HG03135 (cell line): ENCODE data around the gene DDR2.

ENCODE experiments used
- ATAC-seq: cut with Tn5 transposase; IDR thresholded peaks from one replicate; pipeline ENCODE4 v1.9.1; 2021; ENCODE audit warnings: mild to moderate bottlenecking, moderate library complexity; ENCODE audit not compliant: unreplicated experiment

Gene DDR2

DNA sequence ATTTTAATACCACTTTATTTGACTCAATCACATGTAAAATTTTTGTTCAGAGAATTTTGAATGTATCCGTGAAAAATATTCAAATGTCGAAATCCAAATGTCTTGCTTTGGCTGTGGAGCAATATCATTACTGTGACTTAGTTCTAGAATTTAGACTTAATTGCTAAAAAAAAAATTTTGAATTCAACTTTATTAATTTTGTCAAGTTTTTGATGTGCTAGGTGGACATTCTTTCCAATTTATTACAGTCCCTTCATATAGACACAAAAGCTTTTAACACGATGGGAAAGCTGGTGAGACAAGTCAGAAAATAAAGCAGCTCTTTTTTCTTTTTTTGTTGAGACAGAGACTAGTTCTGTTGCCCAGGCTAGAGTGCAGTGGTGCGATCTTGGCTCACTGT is 62.6 kb downstream of the DDR2 start:
- ATAC-seq: no peak

DNA sequence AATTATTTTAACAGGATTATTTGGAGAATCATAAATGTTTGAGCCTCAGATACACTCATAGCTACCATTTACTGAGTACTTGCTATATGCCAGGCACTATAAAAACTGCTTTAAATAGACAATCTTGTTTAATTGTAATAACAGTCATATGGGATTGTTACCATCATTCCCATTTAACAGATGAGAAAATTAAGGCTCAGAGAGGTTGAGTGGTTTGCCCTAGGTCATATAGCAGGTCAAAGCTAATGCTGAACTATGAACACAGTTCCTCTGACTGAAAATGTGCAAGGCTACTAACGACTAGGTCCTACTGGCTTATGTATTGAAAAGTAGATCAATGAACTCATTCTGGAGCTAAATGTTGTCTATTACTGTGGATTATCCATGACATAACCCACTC is 63.4 kb downstream of the DDR2 start:
- ATAC-seq: no peak

DNA sequence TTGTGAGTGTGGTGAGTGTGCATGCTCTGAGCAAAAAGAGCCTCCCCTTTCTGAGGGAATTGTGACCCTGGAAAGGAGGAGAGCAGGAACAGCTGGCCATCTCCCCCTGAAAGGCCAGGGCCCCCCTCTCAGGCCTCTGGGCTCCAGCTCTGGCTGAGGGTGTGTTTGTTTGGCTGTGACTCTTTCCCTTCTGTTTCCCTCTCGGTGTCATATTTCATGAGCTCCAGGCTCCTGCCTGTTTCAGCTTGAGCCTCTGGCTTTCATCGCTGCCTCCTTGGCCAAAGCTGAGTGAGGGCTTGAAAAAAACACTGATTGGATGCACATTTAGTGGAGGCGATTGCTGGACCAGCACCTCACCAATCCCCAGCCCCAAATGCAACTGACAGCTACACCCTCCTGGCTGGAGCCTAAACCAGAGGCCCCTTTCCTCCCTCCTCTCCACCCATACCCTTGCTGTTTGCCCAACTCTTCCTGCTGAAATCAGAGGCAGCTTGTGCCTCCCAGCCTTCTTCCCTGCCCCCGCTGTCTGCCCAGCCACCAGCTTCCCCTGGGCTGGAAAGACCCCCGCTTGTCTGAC is 64.1 kb downstream of the DDR2 start:
- ATAC-seq: no peak

DNA sequence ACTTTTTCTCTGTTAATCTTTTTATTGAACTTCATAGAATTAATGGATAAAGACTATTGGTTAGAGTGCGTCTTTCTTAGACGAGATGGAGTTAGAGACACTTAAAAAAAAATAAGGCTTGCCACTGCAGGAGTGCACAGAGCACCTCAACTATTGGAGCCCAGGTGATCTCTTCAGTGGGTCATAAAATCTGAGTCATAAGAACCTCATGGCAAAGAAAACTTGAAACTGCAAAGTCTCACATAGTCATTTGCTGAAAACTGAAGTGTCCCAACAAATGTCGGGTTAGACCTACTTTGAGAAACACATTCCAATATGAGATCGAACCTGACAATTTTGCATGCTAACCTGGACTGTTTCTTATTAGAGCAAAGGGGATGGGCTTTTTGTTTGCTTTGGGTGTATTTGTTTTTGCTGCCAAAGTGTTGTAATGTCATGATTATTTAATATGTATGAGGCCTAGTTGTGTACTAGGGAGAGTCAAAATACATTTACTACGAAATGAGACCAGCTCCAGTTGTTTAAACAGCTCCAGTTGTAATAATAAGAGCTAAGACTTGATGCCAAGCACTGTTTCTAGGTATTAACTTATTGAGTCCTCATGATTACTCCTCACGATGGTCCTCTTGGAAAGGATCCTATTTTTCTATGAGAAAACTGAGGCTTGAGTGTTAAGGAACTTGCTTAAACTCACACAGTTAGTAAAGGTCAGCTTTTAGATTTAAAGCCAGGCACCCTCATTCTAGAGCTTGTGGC is 65.1 kb downstream of the DDR2 start:
- ATAC-seq: no peak

DNA sequence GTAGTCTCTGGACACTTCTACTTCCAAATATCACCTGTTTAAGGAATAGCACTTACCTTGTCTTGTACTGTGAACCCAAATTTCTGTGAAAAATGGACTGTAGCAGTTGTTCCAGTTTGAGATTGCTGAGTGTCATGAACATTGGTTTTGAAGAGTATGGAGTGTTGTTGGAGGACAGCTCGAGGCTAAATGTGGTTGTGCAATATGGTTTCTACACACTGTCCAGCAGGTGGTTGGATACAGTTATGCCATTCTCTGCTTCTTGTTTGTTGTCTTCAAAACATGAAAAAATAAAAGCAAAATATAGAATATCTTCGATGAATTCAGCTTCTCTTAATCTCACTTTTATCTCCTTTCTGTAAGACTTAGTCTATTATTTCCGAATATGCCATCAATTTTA is 67.1 kb downstream of the DDR2 start:
- ATAC-seq: no peak

DNA sequence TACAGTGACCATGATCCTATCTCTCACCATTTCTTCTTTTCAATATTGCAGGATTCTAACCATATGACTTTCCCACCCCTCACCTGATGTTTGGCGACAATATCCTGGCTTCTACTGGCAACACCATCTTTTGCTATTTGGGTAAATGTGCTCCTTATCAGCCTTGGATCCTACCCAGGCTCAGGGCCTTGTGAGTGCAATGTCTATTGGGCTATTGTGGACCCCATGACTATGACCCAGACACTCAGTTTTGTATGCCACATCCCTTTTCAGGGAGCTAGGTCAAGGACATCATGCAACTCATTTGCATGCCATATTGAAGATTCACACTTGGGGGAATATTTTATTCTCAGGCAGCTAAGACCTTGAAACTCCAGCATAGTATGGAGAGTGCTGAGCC is 67.9 kb downstream of the DDR2 start:
- ATAC-seq: no peak

DNA sequence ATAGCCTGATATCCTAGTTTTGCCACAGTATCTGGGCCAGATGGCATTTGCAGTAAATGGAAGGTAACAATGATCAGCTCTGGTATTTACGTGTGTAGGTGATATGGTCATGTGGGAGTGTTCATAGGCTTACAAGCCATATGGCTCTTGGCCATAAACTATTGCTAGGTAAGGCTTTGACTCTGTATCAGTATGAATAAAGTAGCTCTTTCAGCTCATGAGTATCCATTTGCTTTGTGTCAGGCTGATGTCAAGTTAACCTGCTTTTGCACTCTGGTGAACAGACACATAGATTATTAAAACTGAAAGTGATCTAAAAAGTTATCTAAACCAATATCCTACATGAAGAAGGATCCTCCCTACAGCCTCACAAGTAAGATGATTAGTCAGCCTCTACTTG is 69.0 kb downstream of the DDR2 start:
- ATAC-seq: no peak

DNA sequence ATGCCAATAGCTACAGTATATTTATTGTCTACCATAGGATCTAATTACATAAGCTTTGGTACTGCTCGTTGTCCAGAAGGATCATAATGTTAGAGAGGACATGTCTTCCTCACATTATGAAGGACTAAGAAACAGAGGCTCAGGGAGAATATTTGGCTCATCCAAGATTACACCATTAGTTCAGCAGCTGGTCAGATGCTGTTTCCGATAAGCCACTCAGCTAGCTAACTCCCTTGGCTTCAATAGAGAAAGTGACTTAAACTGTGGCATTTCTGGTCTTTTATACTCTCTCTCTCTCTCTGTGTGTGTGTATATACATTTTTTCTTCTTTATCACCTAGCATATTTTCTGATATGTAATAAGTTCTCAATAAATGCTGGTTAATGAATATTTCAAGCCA is 70.4 kb downstream of the DDR2 start:
- ATAC-seq: no peak

DNA sequence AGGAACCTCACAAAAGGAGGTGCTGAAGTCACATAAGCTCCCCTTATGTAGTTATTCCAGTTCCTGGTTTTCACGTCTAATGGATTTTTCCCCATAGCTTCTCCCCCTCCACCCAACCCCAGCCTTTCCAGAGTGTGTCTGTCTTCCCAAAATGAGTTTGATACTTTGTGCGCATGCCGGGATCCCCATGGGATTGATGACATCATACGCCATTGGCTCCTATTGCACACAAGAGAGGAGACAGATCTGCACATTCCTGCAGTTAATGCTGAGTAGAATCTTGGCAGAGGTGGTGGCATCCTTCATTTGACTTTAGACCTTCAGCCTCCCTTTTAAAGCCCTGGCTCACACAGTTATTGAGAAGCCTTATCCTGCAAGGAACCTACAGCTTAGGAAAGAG is 71.4 kb downstream of the DDR2 start:
- no peak for ATAC-seq

DNA sequence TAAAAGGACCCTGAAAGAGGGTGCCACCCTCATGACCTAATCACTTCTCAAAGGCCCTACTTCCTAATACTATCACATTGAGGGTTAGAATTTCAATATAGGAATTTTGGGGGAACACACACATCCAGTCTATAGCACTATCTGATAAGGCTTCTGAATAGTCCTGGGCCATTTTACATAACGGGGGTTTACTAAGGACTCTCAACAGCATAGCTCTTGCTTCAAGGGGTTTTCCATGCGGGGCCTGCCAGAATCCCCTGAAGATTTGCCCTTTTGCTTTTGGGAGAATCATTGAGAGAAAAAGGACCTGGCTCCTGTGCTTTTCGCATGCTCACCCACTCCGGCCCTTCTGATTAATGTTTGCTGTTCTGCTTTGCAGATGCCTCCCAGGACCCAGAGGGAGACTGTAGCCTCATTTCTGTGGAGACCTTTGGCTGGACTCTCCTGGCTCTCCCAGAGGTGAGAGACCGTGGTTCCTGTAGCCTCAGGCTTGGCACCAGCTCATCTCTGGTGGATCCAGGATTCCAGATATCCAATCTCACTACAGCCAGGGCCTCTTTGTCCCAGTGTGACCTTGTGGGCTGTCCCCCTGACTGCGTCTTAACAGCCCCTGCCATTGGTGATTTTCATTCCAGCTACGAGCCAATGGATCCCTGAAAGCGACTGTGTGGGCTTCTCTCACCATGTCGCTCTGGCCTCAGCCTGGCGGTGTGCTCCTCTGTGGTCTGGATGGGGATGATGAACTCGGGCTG is 72.6 kb downstream of the DDR2 start:
- no peak for ATAC-seq

DNA sequence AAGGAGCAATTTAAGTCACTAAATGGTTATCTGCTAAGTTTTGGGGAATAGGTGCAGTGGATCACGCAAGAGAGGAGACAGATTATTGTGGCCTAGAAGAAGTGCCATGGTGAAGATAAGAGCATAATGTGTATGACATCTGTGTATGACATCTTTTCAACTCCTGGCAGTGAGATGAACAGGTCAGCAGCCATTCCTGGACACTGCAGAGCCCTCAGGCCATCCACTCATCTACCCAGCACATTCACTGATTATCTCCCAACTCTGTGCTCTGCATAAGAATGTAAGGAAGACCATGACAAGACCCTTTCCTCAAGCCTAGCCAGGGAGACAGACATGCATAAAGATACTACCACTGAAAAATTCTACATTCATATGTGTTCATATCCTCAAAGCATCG is 73.7 kb downstream of the DDR2 start:
- no peak for ATAC-seq

DNA sequence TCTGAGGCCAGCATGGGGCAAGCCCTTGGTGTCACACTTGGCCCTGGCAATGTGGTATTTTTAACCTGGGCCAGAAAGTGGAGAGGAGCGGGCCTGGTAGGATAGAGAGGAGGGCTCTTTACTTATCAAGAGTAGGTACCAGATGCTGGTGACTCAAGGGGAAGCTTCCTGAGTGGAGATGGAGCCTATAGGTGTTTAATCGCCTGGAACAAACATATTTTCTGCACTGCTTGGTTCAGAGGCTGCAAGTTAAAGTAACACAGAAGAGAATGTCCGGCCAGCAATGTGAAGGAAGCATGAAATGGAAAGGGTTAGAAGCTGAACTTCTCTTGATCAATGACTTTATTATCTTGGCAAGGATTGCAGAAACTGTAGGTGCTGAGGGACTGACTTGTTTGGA is 74.3 kb downstream of the DDR2 start:
- ATAC-seq: no peak

DNA sequence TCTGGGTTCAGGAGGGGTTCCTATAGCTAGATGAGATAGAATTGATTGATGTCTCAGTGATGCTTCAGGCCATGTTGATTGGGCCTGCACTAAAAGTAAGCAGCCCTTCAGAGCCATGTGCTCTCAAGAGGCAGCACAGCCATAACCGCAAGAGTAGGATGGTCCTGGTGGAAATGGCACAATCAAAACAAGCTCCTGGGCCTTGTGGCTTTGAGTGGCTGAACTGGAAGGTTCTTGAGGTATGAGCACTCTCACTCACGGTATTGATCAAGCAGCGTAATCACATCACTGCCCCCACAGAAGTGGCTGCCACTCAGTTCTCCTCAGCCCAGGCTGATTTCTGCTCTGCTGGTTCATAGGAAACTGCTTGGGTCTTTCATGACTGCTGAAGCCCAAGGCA is 76.0 kb downstream of the DDR2 start:
- ATAC-seq: no peak

DNA sequence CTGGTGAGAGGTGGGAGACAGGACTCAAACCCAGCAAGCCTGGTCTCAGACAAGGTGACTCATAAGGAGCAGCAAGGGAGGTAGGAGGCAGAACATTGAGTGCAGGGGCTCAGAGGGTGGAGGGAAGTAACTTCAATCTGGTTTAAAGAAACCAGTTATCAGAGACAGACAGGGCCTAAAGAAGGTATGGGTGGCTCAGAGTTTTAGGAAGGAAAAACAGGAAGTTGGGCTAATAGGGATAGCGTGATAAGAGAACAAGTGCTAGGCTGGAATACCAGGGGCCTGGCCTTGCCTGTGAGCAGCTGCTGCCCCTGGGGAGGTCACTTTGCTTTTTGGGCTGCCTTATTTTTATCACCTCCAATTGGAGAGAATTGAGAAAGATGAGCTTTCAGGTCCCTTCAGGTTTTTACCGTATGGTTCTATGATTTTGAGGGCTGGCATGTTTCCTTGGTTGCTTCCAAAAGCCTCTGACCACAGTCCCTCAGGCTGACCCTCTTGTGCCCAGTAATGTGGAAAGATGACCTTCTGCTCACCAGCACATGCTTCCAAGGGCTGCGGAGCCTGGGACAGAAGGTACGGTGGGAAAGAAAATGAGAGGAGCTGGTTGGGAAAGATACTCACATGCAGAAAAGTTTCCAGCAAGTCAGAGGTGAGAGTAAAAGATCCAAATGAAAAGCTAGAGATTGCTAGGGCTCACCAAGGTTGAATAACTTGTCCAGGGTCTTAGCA is 77.0 kb downstream of the DDR2 start:
- no peak for ATAC-seq

DNA sequence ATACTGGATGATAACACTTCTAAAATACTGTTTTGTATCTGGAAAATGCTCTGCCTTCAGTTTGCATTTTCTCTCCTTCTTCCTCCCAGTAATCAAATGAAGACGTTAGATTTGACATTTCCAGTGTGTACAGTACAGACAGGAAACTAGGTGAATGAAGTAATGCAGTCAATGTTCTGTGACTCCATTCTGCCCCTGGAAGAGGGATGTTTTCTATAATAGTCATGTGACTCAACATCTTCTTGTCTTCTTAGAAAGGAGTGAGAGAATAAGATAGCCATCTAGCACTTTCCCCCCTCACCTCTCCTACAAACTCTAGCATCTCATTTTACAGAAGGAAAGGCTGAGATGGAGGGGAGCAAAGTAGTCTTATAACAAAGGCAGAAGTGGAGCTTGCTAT is 77.6 kb downstream of the DDR2 start:
- ATAC-seq: no peak

DNA sequence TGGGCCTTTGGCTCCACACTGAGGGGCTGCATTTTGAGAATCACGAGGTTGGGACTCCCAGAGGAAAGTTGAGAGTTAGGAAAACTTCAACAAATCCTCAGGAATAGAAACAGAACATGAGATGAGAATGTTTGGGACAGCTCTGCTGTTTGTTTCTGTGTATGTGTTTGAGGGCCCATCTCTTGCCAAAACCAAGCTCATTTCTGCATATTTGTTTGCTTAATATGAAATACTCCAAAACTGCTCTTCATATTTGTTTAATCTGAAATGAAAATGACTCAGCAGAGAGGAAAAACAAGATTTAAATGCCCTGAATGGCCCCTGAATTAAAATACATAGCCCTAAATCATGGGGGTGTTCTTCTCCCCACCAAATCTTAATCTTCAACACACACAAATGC is 78.1 kb downstream of the DDR2 start:
- ATAC-seq: no peak

DNA sequence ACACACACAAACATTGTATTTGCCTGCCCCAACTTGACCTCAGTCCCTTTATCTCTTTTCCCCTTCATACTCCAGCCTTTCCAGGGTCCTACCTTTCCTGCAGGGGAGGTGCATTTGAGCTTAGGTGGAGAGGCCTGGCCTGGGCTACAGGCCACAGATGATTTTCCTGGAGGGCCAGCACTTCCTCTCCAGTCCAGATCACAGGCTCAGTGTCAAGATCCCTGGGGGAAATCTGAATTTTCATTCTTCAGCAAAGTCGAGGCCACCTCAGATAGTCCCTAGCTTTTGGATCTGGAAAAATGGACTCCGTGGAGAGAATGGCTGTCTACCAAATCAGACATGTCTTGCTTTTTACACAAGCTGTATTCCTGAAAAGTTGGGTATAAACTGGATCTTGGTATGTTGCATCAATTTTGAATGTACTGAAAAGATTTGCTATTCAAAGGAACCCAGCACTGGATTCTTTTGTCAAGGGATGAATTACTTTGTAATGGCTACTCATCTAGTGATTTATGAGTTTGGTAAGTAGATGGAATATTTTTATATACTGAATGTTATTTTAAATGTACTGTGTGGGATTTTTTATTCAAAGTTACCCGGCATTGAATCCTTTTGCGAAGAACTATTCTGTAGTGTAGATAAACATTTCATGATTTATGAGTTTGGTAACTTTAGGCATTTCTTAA is 78.7 kb downstream of the DDR2 start:
- ATAC-seq: no peak

DNA sequence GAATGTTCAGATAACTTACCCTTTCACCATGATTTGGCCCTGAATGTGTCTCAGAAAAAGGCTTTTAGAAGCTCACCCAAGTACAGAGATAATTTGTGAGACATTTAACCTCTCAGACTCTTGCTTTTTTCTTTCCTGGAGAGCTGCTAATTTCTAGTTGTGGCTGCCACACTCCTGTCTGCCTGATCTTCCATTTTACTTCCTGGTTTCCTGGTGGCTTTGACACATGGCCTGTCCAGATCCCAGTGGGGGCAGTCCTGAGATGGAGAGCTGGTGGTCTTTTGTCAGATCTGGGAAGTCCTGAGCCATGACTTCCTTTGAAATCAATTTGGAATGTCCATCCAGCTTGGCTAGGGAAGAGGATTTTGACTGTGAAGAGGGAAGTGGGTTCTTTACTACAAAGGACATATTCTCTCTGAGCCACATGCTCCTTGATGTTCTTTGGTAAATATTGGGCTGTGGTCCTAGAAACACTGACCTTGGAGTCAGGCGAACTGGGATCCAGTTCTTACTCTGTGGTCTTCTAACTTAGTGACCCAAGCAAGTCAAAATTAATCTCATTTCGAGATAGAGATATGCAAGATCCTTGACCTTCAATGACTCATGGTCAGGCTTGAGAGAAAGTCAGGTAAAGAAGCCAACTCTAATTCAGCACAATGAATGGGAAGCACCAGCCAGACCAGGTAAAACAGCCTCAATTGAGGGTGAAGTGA is 80.2 kb downstream of the DDR2 start:
- ATAC-seq: no peak

DNA sequence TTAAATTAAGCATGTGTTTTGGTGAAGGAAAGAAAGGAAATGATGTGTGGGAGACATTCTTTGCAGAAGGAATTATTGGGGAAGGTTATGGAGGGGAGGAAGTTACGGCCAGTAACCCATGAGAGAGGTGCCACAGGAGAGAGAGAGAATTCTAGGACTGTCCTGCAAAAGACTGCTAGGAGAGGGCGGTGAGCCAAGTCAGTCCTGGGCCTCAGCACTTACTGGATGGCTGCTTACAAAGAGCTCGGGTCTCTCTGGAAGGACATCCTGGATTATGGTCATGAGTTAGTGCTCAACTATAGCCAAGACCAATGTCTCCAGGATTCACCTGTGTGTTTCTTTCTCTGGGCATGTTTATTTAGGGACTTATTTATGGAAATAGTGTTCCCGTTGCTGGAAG is 83.9 kb downstream of the DDR2 start:
- no peak for ATAC-seq

DNA sequence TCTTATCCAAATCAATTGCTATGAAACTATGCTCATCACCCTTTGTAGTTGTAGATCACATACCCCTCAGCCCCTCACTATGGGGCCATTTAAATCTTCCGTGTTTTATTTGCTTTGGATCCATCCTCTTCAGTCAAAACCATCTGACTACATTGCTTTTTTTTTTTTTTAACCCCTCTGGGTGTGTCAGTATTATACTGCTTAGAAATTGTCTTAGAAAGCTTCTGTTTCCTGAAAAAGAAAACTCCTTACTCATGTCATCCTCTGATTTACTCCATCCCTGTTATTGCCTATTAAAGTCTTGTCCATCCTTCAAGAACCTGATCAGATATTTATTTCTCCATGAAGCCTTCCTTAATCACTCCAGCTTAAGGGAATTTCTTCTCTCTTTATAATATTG is 84.3 kb downstream of the DDR2 start:
- no peak for ATAC-seq
